Measurements from ENCODE around the gene GEN1.

Gene GEN1

DNA sequence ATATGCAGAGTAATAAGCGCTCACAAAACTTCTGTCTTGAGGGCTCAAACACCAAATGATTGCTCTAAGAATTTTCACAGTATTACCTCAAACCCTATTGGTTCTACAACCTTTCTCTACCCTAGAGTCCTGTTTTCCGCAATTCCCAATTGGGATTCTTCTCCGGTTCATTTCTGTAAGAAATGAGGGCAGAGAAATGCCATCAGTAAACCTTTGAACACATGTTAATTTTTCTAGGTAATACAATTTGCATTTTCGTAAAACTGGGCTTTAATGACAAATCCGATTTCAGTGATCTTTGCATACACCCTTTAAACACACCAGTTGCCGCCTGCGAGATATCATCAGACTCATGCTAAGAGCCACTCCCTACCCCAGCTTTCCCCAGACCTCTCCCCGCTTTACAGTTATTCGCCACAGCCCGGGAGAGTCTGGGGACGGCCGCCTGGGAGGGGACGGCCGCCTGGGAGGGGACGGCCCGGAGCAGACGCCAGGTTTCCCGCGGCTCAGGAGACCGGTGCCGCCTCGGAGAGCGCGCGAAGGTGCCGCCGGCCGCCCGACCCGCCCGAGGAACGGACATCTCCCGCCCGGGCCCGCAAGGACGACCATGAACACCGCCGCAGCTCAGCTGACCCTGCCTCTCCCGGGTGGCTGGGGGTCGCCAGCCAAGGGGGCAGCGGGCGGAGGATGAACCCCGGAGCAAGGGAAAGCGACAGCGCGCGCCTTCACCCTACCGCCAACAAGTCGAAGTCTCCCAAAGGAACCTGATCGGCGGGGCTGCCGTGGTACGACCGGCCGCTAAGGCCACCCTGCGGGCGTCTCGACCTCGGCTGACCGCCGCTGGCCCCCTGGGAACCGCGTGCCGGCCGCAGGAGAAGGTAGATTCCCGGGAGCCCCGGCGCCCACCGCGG lies 791 bp upstream of the GEN1 start:
- peak in 1 of 2 experiments; percentile 2 for DNase-seq

DNA sequence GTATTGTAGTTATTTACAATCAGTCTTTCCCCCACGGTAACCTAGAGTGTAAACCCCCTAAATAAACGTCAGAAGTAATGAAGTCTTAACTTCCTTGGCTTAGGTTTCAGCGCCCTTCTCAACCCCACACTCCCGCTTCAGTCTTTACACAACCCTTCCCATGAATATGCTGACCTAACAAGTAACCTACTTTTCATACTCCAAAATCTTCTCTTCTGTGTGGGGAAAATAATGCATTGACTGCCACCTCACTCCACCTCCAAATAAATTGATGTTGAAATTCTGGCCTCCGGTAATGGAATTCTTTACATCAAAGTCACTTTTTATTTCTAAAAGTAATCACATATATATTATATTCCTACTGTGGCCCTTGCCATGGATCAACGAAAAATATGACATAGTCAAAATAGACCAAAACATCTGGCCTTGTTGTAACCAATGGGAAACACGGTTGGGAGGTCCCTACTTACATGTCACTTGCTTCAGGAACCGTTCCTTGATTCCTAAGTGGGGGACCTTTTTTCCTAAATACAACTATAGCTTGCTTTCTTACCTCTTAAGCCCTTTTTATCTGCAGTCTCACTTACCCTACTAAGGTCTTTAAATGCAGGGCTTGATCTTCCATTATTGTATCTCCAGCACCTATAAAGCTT lies 961 bp downstream of the GEN1 start:
- DNase-seq: no peak

DNA sequence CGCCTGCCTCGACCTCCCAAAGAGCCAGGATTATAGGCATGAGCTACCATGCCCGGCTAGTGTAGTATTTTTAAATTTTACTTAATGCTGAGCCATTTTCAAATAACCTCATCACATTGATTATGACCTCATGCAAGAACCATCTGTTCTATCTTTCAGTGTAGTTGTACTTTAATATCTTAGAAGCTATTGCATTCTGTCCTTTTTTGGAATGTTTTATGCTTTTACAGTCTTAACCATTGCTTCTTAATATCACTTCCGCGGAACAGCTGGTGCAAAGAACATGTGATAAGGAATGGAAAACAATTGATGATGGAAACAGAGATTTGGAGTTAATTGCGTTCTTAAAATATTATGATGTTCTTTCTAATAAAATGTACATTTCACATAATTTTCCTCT lies 2.7 kb downstream of the GEN1 start:
- DNase-seq: no peak

DNA sequence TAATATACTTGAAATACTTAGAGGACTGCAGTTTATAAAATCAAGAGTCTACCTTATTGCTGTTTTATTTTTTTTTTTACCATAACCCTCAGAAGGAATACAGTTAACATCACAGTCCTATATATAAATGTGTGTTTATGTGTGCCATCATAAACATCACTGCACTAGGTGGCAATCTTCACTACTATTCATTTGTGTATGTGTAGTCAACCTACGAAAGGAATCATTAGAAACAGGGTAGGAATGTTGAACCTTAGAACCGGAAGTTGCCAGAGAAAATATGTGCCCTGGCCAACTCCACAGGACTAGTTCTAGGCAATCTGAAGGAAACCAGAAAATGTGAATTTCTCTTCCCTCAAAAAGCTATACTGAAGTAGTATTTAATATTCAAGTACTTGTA lies 3.4 kb downstream of the GEN1 start:
- no peak for DNase-seq

DNA sequence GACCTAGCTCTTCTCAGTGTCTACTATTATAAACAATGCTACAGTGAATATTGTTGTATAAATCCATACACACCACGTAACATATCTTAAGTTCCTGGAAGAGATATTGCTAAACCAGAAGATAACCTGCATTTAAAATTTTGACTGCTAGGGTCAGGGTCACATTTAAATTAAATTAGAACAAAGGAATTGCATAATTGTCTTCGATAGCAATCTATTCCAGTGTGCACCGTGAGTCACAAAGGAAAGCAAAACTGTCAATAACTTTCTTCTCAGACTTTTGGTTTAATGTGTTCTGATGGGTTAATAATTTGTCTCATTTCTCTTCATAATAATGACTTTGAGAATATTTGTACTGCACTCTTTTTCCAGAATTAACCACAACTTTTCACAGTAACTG lies 4.2 kb downstream of the GEN1 start:
- DNase-seq: no peak

DNA sequence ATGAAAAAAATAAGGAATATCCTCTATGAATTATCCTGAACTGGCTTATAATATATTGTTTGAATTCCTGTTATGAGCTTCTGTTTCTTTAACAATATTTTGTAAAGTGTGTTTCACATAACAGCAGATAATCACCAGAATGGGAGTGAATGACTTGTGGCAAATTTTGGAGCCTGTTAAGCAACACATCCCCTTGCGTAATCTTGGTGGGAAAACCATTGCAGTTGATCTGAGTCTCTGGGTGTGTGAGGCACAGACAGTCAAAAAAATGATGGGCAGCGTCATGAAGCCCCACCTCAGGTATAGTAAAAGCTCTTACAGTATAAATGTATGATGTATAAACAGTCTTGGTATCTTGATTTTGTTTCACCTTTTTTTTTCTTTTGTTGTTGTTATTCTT lies 5.9 kb downstream of the GEN1 start:
- no peak for DNase-seq

DNA sequence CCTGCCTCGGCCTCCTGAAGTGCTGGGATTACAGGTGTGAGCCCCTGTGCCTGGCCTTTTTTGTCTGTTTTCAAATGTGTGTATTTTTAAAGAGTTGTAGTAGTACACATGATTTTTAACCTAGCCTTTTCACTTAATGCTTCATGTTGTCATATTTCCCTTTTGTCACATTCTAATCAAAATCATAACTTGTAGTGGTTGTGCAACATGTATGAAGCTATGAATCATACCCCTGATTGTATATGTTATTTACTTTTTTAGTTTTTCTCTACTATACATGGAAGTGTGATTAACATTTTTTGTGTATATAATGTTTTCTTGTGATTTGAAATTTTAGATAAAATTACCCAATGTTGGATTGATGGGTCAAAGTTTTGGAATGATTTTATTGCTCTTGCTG lies 8.5 kb downstream of the GEN1 start:
- DNase-seq: no peak

DNA sequence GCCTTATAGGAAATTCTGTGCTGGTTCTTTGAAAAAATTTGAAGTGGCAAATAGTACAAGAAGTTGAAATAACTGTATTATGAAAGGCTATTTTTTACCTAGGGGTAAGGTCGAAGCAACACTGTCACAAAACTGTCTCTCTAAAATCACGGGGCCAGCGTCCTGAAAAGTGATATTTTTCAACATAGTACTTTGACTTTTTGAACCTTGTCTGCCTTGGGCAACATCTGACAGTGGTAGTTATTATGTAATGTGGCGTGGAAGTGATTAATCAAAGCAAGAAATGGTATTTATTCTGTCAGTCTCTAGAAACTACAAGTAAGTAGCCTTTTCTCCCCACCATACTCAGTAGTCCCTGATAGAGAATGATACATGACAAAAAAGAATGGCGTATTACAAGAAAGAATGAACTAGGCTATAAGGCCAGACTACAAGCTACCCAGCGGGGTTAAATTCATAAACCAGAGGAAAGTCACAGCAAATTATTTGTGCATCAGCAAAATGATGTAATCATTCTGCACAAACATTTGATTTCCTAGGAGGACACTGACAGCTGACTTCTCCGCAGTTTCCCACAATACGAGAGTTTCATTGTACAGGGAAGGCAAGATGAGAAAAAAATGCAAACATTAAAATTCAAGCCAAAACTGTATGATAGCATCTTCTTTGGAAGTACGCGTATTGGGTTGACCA lies 9.8 kb downstream of the GEN1 start:
- no peak for DNase-seq

DNA sequence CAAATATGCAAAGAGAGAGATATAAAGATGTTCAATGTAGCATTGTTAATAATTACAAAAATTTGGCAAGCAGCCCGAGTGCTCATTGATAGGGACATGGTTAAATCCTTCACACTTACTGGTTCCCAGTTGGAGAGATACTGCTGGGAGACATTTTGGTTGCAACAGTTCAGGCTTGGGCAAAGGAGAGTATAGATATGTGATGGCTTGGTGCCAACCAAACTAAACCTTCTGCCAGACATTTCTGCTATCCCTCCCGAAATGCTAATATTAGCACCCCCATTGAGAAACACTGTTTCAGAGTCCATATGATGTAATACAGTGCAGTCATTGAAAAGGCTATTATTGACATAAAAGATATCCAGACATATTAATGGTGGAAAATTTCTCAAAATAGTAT lies 11.5 kb downstream of the GEN1 start:
- DNase-seq: no peak

DNA sequence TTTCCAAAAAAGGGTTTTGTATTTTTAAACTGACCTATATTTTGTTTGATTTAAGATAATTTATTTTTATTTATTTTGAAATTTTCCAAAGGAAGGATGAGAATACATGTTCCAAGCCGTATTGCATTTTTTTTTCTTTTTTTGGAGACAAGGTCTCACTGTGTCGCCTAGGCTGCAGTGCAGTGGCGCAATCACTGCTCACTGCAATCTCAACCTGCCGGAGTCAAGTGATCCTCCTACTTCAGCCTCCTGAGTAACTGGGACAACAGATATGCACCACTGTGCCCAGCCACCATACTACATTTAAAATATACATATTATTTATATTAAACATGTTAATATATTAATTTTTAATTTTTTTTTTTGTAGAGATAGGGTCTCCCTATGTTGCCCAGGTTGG lies 15.0 kb downstream of the GEN1 start:
- DNase-seq: no peak

DNA sequence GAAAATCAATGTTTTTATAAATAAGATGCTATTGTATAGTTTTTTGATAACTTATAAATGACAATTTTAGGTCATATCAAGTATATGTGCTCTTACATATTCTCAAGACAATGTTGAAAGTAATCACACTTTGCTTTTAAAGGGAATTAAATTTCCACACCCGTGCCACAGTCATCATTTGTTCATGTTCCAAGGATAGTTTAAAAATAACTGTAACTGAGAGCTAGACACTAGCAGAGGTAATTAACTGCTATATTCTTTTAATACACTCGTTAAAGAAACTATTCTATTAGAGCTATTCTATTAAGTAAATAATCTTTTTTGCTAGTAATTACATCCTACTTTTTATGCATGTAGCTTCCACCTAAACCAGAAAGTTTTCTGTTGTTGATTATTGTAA lies 18.0 kb downstream of the GEN1 start:
- no peak for DNase-seq

DNA sequence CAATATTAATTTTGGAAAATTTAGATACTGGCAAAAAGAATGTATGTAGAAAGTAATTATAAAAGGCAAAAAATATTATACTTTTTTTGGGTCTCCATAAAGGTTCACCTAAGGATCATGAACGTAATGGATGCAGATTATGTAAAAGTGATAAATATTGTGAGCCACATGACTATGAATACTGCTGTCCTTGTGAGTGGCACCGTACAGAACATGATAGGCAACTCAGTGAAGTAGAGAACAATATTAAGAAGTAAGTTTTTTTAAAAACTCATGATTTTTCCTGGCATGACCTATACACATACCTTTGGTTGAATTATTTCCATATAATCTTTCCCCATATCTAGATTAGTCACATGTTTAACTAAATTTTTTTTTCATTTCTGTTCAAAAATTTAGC lies 18.6 kb downstream of the GEN1 start:
- DNase-seq: no peak

DNA sequence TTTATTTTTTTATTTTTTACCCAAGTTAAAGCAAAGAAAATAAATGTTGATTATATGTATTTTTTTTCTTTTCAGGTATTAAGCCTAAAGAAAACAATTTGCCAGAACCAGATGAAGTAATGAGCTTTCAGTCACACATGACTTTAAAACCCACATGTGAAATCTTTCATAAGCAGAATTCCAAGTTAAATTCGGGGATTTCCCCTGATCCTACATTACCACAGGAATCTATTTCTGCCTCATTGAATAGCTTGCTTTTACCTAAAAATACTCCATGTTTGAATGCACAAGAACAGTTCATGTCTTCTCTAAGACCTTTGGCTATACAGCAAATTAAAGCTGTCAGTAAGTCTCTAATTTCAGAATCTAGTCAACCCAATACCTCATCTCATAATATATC lies 26.6 kb downstream of the GEN1 start:
- no peak for DNase-seq

DNA sequence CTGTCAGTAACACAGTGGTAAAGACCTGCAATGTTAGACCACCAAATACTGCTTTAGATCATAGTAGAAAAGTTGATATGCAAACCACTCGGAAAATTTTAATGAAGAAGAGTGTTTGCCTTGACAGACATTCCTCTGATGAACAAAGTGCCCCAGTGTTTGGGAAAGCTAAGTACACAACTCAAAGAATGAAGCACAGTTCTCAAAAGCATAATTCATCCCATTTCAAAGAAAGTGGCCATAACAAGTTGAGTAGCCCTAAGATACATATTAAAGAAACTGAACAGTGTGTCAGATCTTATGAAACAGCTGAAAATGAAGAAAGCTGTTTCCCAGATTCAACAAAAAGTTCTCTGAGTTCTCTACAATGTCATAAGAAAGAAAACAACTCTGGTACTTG lies 27.5 kb downstream of the GEN1 start:
- DNase-seq: no peak

DNA sequence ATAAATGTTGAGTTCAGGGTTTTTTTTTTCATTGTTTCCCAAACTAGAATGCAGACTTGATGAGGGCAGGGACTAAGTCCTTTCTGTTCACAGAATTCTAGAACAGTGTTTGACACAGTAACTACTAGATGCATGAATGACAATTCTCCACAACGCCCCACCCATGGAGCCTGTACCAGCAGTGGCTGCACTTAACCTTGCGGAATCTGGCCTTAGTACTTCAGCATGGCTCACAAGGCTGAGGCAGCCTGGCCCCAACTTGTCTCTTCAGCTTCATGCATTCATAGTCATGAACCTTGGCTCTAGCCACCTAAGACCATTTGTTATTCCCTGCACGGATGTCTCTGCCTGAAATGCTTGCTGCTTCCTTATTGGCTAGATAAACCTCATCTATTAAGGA lies 32.8 kb downstream of the GEN1 start:
- no peak for DNase-seq

DNA sequence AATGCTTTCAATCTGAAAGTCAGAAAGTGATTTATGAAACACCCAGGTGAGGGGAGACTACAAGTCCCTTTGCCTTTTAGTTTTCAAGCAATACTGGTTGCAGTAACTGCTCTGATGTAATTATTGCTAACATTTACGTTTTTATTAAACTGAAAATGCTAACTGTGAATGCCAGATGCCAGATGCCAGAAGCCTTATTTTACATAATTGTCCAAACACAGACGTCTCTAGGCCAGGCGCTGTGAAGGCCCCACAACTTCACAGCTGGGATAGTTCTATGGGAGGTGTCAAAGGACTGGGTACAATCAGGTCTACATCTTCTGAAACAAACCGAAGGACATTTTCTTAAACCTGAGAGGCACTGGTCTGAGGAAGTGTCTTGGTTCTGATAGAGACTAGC lies 34.8 kb downstream of the GEN1 start:
- DNase-seq: no peak

DNA sequence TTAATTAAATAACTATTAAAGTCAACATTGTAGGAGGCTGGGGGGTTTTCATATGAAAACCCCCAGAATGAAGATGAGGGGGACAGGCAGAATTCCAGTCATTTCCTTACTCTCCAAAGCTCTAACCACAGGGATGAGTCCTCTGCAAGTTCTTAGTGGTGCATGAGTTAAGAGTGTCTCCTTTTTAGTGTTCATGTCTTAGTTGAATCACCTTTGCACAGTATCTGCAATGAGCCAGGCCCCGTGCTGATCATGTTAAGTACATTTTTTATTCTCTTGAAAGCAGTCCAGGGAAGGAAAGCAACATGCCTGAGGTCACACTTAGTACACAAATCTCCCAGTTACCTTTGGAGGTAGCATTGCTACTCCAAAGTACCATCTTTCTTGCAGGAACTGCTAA lies 36.6 kb downstream of the GEN1 start:
- DNase-seq: no peak

DNA sequence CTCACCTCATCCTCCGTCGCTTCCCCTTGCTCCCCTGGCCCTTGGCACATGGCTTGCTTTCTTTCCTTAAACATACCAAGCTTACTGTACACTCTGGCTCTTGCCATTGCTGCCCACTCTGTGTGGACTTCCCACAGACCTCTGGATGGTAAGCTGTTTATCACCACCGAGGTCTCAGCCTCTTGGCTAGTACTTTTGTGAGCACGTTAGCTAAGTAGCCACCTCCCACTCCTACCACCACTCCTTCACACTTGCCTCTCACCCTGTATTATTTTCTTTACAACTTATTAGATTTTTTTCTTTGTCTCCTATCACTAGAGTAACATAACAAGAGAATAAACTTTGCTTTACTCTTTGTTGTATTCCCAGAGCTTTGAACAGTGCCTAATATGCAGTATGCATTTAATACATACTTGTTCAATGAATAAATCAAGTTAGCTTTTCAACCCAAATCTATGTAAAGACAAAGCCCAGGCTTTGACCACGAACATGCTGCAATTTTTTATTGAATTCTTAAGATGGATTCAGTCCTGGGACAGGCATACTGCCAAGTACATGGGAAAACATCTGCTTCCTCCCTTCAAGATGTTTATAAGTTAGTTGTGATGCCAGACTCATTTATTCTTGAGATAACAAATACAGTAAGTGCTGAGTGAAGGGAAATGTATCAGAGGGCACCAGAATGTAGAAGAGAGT lies 37.3 kb downstream of the GEN1 start:
- no peak for DNase-seq

DNA sequence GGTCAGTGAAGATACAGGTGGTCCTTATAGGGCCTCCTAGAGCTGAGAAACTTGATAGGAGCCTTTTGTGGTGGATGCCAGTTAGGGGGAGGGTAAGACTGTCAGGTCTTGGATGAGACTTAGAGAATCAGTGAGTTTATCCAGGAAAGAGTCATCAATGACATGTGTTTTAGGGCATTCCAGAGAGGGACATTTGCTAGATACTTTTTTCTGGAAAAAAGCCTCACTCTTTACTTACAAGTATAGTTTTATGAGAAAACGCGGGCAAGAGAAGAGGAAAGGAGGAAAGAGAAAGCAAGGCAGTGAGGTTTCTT lies 37.8 kb downstream of the GEN1 start:
- no peak for DNase-seq

DNA sequence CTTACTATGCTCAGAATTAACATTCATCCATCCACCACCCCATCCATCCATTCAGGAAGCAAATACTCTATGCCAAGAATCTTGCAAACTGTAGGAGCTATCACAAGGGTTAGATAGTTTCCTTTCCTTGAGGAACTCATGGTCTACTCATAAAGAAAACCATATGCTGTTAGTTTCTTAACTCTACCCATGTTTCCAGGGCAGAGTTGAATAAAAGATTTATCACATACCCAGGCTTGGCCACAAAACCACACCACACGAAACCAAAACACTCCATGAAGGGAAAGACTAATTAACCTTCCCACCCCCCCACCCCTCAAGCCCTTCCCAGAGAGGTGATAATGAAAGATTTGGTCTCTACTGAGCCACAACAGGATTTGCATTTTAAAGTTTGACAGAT lies 38.6 kb downstream of the GEN1 start:
- DNase-seq: no peak

DNA sequence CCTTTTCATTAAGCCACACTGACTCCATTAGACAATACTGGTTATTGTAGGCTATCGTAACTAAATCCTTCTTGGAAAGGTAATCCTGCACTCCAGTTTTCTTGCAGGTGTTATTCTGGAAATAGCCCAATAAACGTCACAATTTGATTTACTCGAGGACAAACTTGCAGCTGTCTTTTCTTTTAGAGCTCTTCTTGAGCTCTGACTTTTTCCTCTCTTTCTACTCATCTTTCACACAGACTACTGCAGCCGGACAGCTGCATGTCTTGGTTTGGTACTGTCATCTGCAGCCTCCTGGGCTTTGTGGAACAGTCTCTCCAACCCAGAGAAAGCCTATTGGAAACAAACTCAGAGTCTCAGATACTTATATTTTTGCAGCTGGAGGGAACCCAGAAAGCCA lies 39.4 kb downstream of the GEN1 start:
- DNase-seq: no peak

DNA sequence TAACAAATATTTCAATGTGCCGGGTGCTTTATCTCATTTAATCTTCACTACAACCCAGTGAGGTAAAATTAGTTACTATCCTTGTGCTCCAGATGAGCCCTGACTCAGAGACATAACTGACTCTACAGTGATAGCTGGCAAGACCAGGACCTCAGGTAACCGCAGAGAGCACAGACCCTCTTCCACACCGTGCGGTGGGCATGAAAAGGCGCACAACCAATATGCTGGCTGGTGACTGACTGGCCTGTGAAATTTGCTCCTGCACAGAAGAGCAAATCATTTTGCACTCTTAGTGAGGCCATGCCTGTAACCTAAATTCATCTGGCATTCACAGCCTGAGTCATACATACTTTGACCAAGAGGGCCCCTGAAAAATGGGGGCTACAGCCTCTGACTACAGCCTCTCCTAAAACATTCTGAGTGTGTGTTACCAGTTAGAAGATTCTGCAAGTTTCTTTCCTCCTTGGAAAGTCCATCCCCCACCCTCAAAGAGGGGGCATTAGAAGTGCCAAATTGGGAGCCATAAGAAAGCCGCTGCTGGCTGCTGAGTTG lies 39.9 kb downstream of the GEN1 start:
- no peak for DNase-seq

DNA sequence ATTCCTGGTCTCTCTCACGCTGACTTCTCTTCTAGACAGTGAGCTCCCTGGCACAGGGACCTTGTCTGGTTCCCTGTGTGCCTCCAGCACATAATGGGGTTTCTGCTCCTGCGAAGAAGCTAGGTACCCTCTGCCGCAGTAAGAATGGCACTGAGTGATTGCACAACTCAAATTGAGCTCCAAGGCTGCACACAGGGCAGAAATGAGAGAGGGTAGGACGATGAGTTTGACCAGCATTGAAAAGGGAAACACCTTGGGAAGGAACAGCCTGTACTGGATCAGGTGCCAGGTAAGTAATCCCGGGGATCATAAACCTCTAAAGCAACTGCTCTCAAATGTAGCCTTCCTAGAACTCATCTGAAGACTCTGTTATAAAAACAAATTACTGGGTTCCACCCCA lies 41.4 kb downstream of the GEN1 start:
- no peak for DNase-seq
